Ovary (tissue), 9 donors: ENCODE results near the gene CWC27. TPM values are rescaled to one million over a fixed set of nuclear protein-coding genes. Genes with fewer than 3 reads are reported as not detected.
A peak's percentile ranks its signal among the peaks of the same experiment; 100 is the strongest.
"Not testable (repeated sequence)": the region's sequence is repeated elsewhere in the genome, so short reads cannot be mapped to it uniquely, and the experiment has no call there.

Source experiments
- DNase-seq, 5 donors: peaks; one replicate each; pipeline ENCODE4 v3.0.0-alpha.2; 2019 to 2020
- H3K27ac ChIP-seq, 2 donors: fragments of 200-600 bp; one replicate each; pipeline versions ENCODE4 v1.5.1 to v1.8.0; 2019 to 2022
- H3K27me3 ChIP-seq: fragments of 200-600 bp; one replicate; pipeline ENCODE4 v1.8.0; 2022
- H3K36me3 ChIP-seq: fragments of 200-600 bp; sonication (generic); one replicate; pipeline ENCODE4 v1.5.1; 2019
- H3K4me1 ChIP-seq: one replicate; pipeline ENCODE4 v1.8.1; 2013; ENCODE audit warnings: mild to moderate bottlenecking, moderate library complexity; ENCODE audit not compliant: insufficient read depth
- H3K4me3 ChIP-seq: fragments of 200-600 bp; sonication (generic); one replicate; pipeline ENCODE4 v1.5.1; 2017
- H3K9me3 ChIP-seq, 2 donors: fragments of 200-600 bp in 1 of 2; sonication (generic) in 1 of 2; one replicate each; pipeline versions ENCODE4 v1.5.1 to v1.8.1; 2013 to 2019; ENCODE audit warnings: mild to moderate bottlenecking in 1 of 2, moderate library complexity in 1 of 2
- EP300 ChIP-seq: sonication (generic); formaldehyde crosslinking; IDR thresholded peaks from one replicate; pipeline ENCODE4 v1.6.1; 2017; ENCODE audit warnings: antibody characterized with exemption
- POLR2A ChIP-seq: fragments of 450-650 bp; IDR thresholded peaks from one replicate; pipeline ENCODE4 v1.6.1; 2017; ENCODE audit warnings: antibody characterized with exemption, mild to moderate bottlenecking, moderate library complexity
- WGBS, 3 donors: extraction: QIAGEN DNeasy Blood & Tissue Kit in 1 of 3; methylation state at CpG; one replicate each; pipeline versions ENCODE4 v1.1.5 to v1.1.7; 2013 to 2017; 5-methylcytosine and 5-hydroxymethylcytosine counted together
- intact Hi-C, 4 donors: fragments of 100-400 bp; cut with DNase I; formaldehyde crosslinking; loops; one replicate each; pipeline versions ENCODE4 v1.11.0 to v1.15.1; 2022 to 2023
- polyA plus RNA-seq, 2 donors: library from polyadenylated mRNA; stranded (reverse); fragments of 200-250 nt in 1 of 2; fragments of 350-450 nt in 1 of 2; fragmentation: Illumina TruSeq in 1 of 2; extraction: RNeasy Lipid Tissue Mini Kit (QIAGEN cat#74804) in 1 of 2; gene quantifications; one replicate each; pipeline ENCODE4 v1.2.3, GENCODE V29; 2013 to 2014
- total RNA-seq, 7 donors: library from RNA; depleted of rRNA in 2 of 7; stranded (reverse); fragments of >200 nt in 2 of 7; fragmentation: NEBNext Ultra II Directional in 3 of 7; extraction: Animal tissue kit (Norgen Biotek cat#: 25700) in 3 of 7; gene quantifications; one replicate each; pipeline versions ENCODE4 v1.1.0 to v1.2.4, GENCODE V29; 2016 to 2023
- TF ChIP-seq, protein P1 (sequence below), 3 donors: fragments of 450-650 bp in 2 of 3; fragments of 200-600 bp in 1 of 3; IDR thresholded peaks; one replicate each; pipeline versions ENCODE4 v1.5.1 to v1.8.0; 2016 to 2022; ENCODE audit warnings: antibody characterized with exemption in 3 of 3, mild to moderate bottlenecking in 1 of 3
- donor health status: DM: no; HTN: no; CAD: no; lungs with moderate emphysema.
- donor health status: DM: no; HTN: no; CAD: no.
- donor health status: Bipolar disorder and iron deficiency.
- donor health status: DM: yes; HTN: yes; CAD: no.
- donor health status: DM: no; HTN: no; CAD: no.
- donor health status: DM: yes; HTN: yes; CAD: no.

Gene CWC27
- total and polyA plus RNA-seq, 9 donors = 10.0 to 23.1 (median 18.9) TPM

DNA sequence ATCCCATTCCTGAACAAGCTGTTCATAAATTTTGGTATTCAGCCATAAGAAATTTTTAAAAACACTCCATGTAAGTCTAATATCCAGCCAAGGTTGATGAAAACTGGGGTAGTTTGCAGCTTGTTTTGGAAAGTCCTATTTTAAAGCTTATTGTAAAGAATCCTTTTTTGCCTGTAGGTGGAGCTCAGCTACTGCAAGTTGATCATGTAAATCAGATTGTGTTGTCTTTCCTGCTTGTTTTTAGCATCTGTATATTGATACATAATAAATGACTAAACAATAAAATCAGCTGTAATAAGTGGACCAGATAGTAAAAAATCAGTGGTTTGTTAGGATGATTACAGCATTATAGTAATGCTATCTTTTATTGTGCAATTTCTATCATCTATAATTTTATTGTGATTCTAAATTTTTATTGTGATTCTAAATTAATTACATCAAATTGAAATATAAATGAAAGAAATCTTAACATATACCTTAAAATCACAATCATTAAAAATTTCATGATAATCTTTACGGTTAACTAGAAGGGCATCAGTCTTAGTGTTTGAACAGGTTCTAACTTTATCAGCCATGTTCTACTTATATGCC lies 42.4 kb downstream of the CWC27 start:
- Histone ChIP-seq H3K36me3 (no peaks in the 10 kb centered on the region), H3K9me3 (no peaks in the 10 kb centered on the region), H3K27me3 (no peaks in the 10 kb centered on the region), H3K27ac (no peak overlapping the region), H3K4me3 (no peak overlapping the region), H3K4me1 (no peaks in the 10 kb centered on the region)
- no peak for TF ChIP-seq POLR2A
- TF ChIP-seq, protein P1, sequence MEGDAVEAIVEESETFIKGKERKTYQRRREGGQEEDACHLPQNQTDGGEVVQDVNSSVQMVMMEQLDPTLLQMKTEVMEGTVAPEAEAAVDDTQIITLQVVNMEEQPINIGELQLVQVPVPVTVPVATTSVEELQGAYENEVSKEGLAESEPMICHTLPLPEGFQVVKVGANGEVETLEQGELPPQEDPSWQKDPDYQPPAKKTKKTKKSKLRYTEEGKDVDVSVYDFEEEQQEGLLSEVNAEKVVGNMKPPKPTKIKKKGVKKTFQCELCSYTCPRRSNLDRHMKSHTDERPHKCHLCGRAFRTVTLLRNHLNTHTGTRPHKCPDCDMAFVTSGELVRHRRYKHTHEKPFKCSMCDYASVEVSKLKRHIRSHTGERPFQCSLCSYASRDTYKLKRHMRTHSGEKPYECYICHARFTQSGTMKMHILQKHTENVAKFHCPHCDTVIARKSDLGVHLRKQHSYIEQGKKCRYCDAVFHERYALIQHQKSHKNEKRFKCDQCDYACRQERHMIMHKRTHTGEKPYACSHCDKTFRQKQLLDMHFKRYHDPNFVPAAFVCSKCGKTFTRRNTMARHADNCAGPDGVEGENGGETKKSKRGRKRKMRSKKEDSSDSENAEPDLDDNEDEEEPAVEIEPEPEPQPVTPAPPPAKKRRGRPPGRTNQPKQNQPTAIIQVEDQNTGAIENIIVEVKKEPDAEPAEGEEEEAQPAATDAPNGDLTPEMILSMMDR (IDR thresholded peaks at IDR 0.05) = peak in 2 of 3 donors; percentile 34 to 39
- intact Hi-C loops = loop anchor here in 3 of 4 donors (5.0 to 10.0 kb wide), 3 partner anchors 671 to 676 kb away; partner anchors contain the start of gene ADAMTS6 (in 2 of the 3)
- no peak for DNase-seq
- WGBS, 3 donors = 90 to 94% (median 93%) methylated on average over 1 of the region's 1 CpG

DNA sequence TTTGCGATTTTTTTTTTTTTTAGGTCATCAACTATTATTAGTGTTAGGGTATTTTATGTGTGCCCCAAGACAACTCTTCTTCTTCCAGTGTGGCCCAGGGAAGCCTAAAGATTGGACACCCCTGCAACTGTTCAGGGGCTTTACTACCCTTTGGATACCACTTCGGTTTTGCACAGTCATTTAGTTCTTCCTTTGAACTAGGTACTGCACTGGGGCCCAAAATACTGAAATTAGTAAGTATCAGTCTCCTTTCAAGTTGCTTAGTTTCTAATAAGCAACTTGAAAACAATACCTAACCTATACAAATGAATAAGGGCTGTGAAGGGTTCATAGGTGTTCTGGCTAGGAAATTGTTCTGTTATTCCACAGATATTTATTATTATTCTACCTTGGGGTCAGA lies 45.3 kb downstream of the CWC27 start:
- Histone ChIP-seq H3K27me3 (no peaks in the 10 kb centered on the region), H3K4me3 (no peak overlapping the region), H3K9me3 (no peaks in the 10 kb centered on the region), H3K4me1 (no peaks in the 10 kb centered on the region), H3K27ac (no peak overlapping the region), H3K36me3 (no peaks in the 10 kb centered on the region)
- DNase-seq = no peak
- TF ChIP-seq POLR2A (no peak), EP300 (no peak)
- 62 to 66% (median 64%) methylated on average over 2 of the region's 2 CpGs for WGBS, 3 donors
- intact Hi-C loops = loop anchor here in 3 of 4 donors (1.0 to 10.0 kb wide), 4 partner anchors 16 to 673 kb away; partner anchors contain the start of gene ADAMTS6 (in 2 of the 3)

DNA sequence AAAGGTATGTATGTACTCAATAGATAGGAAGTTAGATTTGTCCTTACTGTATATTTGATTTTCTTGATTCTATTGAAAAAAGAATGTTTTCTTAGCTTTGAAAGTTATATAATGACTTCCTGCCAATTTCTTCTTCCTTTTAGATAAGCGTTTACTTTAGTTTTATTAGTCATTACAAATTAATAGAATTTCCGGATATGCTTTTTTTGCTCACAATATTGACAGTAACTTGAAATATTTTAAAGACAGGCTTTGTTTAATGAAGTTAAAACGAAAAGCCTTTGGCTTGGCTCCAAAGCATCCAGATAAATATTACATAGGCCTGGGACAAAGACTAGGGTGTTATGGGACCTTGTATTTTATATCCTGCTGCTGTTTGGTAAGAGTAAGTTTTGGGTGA lies 49.5 kb downstream of the CWC27 start:
- intact Hi-C loops = loop anchor here in 1 of 4 donors (10.0 kb wide), 1 partner anchor 667 kb away; the partner anchor contains the start of gene ADAMTS6
- Histone ChIP-seq H3K9me3 (no peaks in the 10 kb centered on the region), H3K4me3 (no peak overlapping the region), H3K4me1 (no peaks in the 10 kb centered on the region), H3K27me3 (no peaks in the 10 kb centered on the region), H3K27ac (no peak overlapping the region), H3K36me3 (no peaks in the 10 kb centered on the region)
- DNase-seq = no peak
- 54 to 59% (median 56%) methylated on average over 3 of the region's 3 CpGs for WGBS, 3 donors
- TF ChIP-seq POLR2A = no peak
- TF ChIP-seq, protein P1 (IDR thresholded peaks at IDR 0.05) = no peak
- TF ChIP-seq EP300 = no peak

DNA sequence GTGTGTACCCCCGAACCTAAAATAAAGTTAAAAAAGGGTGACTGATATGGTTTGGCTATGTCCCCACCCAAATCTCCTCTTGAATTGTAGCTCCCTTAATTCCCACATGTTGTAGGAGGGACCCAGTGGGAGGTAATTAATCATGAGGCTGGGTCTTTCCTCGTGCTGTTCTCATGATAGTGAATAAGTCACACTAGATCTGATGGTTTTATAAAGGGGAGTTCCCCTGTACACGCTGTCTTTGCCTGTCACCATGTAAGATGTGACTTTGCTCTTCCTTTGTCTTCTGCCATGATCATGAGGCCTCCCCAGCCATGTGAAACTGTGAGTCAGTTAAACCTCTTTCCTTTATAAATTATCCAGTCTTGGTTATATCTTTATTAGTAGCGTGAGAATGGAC lies 50.6 kb downstream of the CWC27 start:
- DNase-seq, H3K4me3 ChIP-seq, H3K36me3 ChIP-seq, H3K9me3 ChIP-seq, H3K27me3 ChIP-seq, H3K4me1 ChIP-seq, H3K27ac ChIP-seq: not testable (repeated sequence)
- intact Hi-C loops = loop anchor here in 1 of 4 donors (10.0 kb wide), 1 partner anchor 665 kb away; the partner anchor contains the start of gene ADAMTS6
- WGBS, 3 donors = 84 to 93% (median 85%) methylated on average over 4 of the region's 4 CpGs

DNA sequence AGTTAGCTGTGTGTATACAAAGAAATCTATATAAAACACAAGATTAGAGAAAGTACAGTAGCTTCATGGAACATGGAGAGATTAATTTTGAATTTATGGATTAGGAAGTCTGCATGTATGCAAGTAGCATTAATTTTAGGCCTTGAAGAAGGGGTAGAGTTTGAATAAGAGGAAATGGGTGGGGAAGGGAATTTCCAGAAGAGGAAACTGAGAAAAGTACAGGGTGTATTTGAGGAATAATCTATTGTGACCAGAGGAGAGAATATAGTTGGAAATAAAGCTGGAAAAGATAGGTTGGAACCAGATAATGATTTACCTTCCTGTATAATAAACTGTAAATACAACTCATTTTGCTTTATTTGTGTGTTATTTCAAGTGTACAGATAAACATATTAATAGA lies 53.6 kb downstream of the CWC27 start:
- Histone ChIP-seq H3K27ac (no peak overlapping the region), H3K4me3 (no peak overlapping the region), H3K9me3 (no peaks in the 10 kb centered on the region), H3K4me1 (no peaks in the 10 kb centered on the region), H3K27me3 (no peaks in the 10 kb centered on the region), H3K36me3 (no peaks in the 10 kb centered on the region)
- no peak for DNase-seq
- TF ChIP-seq EP300 = no peak
- TF ChIP-seq, protein P1 (IDR thresholded peaks at IDR 0.05) = no peak
- TF ChIP-seq POLR2A = no peak
- intact Hi-C loops = no loop called here
